GM12865 (cell line): ENCODE results near the gene TAS2R20.
"Not testable (repeated sequence)": the region's sequence is repeated elsewhere in the genome, so short reads cannot be mapped to it uniquely, and the experiment has no call there.

Experiments
- DNase-seq: peaks from one replicate; pipeline ENCODE4 v3.0.0; 2010; ENCODE audit warnings: low read depth
- H3K4me3 ChIP-seq: 2 replicates; pipeline ENCODE4 v1.5.1; 2011; ENCODE audit warnings: mild to moderate bottlenecking, low read depth, low read length, control low read depth
- TF ChIP-seq, protein P1 (sequence below): IDR thresholded peaks from 2 replicates; pipeline ENCODE4 v1.5.1; 2011; ENCODE audit warnings: low read length, control low read depth, low read depth, inconsistent platforms; ENCODE audit not compliant: insufficient read depth; ENCODE audit errors: missing control alignments

TAS2R20 gene, protein sequence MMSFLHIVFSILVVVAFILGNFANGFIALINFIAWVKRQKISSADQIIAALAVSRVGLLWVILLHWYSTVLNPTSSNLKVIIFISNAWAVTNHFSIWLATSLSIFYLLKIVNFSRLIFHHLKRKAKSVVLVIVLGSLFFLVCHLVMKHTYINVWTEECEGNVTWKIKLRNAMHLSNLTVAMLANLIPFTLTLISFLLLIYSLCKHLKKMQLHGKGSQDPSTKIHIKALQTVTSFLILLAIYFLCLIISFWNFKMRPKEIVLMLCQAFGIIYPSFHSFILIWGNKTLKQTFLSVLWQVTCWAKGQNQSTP

DNA sequence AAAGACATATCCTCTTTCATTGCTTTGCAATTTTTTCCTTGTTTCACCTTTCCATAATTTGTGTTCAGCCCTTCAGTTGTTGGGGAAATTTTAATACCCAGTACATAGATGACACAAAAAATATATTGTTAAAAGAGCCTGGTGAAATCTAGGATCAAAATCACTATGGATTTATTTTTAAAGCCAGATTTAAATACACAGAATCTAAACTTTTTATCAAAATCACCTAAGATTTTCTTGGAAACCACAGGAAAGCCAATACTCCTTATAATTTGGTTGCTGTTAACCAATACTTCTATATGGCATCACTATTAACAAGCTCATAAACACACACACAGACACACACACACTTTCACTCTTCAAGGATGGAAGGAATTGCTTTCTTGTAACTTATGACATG is at the start of gene TAS2R20:
Gene TAS2R20, minus strand, starts transcription at position 101 of the 400 bp plus-strand sequence. CDS start 429 bp downstream, outside the sequence.
- TF ChIP-seq, protein P1, sequence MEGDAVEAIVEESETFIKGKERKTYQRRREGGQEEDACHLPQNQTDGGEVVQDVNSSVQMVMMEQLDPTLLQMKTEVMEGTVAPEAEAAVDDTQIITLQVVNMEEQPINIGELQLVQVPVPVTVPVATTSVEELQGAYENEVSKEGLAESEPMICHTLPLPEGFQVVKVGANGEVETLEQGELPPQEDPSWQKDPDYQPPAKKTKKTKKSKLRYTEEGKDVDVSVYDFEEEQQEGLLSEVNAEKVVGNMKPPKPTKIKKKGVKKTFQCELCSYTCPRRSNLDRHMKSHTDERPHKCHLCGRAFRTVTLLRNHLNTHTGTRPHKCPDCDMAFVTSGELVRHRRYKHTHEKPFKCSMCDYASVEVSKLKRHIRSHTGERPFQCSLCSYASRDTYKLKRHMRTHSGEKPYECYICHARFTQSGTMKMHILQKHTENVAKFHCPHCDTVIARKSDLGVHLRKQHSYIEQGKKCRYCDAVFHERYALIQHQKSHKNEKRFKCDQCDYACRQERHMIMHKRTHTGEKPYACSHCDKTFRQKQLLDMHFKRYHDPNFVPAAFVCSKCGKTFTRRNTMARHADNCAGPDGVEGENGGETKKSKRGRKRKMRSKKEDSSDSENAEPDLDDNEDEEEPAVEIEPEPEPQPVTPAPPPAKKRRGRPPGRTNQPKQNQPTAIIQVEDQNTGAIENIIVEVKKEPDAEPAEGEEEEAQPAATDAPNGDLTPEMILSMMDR = no peak
- H3K4me3 ChIP-seq = no peak within 1 kb of the TSS
- no peak for DNase-seq

DNA sequence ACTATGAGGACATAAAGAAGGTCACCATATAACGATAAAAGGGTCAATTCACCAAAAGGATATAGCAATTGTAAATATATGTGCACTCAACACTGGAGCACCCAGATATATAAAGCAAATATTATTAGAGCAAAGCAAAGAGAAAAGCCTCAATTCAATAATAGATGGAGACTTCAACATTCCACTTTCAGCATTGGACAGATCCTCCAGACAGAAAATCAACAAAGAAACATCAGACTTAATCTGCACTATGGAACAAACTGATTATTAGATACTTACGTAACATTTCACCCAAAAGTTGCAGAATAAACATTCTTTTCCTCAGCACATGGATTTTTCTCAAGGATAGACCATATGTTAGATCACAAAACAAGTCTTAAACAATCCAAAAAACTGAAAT is 43.3 kb upstream of the TAS2R20 start:
- not testable (repeated sequence) for DNase-seq

DNA sequence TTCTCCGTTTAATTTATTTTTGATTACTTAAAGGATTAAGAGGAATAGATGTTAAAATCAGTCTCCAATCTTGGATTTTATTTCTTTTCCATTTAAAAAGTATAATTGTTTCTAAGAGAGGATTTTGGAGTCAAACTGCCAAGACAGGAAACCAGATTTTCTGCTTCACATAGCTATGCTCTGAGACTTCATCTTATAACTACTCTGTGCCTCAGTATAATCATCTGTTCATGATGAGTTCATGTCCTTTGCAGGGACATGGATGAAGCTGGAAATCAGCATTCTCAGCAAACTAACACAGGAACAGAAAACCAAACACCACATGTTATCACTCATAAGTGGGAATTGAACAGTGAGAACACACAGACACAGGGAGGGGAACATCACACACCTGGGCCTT is 42.1 kb upstream of the TAS2R20 start:
- TF ChIP-seq, protein P1 = no peak
- no peak overlapping the region for H3K4me3 ChIP-seq
- DNase-seq = no peak

More for the DNA sequence above, 43.3 kb upstream of the TAS2R20 start:
- H3K4me3 ChIP-seq = not testable (repeated sequence)

DNA sequence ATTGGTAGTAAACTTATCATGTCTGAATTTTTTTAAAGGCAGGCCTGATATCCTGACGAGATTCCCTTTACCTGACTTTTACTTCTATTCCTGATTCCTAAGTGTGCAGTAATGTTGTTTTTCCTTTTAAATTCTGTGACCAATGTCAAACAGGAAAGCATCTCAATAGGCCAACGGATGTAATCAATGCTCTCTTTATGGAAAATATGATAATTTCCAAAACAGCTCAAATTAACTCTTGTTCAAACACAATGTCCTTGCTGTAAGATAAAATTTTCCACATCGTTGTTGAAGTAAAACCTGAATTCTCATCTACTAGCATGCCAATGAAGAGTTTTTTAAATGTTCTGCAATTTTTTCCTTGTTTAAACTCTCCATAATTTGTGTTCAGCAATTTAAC is 41.1 kb upstream of the TAS2R20 start:
- no peak overlapping the region for H3K4me3 ChIP-seq
- TF ChIP-seq, protein P1 = no peak
- DNase-seq = no peak

DNA sequence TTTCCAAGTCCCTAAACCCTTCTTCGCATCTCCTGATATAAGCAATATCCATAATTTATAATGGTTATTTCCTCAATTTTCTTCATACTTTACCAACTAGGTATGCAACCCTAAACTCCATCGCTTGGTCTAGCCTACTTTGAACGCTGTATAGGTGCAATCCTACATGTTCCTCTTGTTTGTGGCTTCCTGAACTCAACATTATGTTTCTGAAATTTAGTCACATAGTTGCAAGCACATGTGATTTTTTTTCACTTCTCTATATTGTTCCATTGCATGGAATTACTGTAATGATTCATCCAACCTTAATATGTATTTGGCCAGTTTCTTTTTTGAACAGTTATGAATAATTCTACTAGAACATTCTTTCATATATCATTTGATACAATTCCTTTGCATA is 35.9 kb upstream of the TAS2R20 start:
- not testable (repeated sequence) for DNase-seq, H3K4me3 ChIP-seq

DNA sequence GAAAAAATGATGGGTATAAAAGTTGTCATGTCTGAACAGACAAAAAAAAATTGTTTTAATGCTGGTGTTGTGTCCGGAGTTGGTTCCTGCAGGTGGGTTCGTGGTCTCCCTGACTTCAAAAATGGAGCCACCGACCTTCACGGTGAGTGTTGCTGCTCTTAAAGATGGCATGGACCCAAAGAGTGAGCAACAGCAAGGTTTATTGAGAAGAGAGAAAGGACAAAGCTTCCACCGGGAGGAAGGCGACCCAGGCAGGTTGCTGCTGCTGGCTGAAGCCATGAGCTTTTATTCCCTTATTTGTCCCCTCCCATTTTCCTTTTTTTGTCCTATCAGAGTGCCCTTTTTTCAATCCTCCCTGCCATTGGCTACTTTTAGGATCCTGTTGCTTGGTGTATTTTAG is 33.2 kb upstream of the TAS2R20 start, which contains the start of gene TAS2R31:
Gene TAS2R31, minus strand, starts transcription at position 101 of the 400 bp plus-strand sequence. Its CDS starts 72 bp downstream, at position 29.
- H3K4me3 ChIP-seq = no peak within 1 kb of the TSS
- TF ChIP-seq, protein P1 = no peak
- no peak for DNase-seq

DNA sequence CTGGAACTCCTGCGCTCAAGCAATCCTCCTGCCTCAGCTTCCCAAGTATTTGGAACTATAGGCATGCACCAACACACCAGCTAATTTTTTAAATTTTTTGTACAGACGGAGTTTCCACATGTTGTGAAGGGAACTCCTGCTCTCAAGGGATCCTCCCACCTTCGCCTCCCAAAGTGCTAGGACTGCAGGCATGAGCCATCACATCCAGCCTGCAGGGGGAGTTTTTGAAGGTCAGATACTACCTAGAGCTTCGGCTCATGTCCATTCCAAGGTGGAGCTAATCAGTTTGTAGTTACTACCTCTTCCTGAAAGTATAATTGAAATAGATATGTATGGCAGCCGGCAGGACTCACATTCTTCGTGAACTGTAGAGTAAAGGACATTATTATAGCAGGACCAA is 28.0 kb upstream of the TAS2R20 start:
- TF ChIP-seq, protein P1 = no peak
- DNase-seq = no peak
- no peak overlapping the region for H3K4me3 ChIP-seq

DNA sequence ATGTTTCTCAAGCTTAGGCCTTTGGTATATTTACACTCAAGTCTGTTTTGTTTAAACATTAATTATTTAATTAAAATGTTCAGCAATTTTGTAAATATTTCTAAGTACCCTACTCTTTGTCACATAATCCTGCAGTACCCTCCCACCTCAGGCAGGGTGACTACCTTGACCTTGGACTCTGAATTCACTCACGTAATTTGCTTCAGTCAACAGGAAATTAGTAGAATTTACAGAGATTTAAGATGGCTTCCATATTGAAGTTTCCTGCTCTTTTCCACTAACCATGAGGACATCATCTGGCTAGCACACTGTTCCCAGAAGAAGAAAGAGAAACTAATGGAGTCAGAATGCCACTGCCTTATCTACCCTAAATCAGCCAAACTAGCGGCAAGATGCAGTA is 25.3 kb upstream of the TAS2R20 start:
- TF ChIP-seq, protein P1 = no peak
- no peak for DNase-seq
- H3K4me3 ChIP-seq = no peak overlapping the region
